KMS-11 (cell line): ENCODE data around the gene UBE2Q1.
A peak's percentile ranks its signal among the peaks of the same experiment; 100 is the strongest.
"Not testable (repeated sequence)": the region's sequence is repeated elsewhere in the genome, so short reads cannot be mapped to it uniquely, and the experiment has no call there.

Experiments
- H2AFZ ChIP-seq: fragments of 200-600 bp; sonication (generic); 2 replicates; pipeline ENCODE4 v1.6.1; 2016; ENCODE audit warnings: antibody characterized with exemption, mixed run types, low read depth
- H3K27ac ChIP-seq: fragments of 200-600 bp; sonication (generic); 2 replicates; pipeline ENCODE4 v1.6.1; 2016; ENCODE audit warnings: mild to moderate bottlenecking, mixed run types
- H3K27me3 ChIP-seq: fragments of 200-600 bp; sonication (generic); 2 replicates; pipeline ENCODE4 v1.6.1; 2017; ENCODE audit warnings: mild to moderate bottlenecking, low read depth, mixed run types, moderate library complexity; ENCODE audit not compliant: insufficient read depth
- H3K36me3 ChIP-seq: fragments of 200-600 bp; sonication (generic); 2 replicates; pipeline ENCODE4 v1.6.1; 2017; ENCODE audit warnings: mild to moderate bottlenecking, mixed run types; ENCODE audit not compliant: insufficient read depth
- H3K4me1 ChIP-seq: fragments of 200-600 bp; sonication (generic); 2 replicates; pipeline ENCODE4 v1.6.1; 2016; ENCODE audit warnings: mild to moderate bottlenecking, low read depth, mixed run types; ENCODE audit not compliant: poor library complexity, severe bottlenecking
- H3K4me2 ChIP-seq: fragments of 200-600 bp; sonication (generic); 2 replicates; pipeline ENCODE4 v1.7.0; 2016; ENCODE audit warnings: mild to moderate bottlenecking, mixed run types
- H3K4me3 ChIP-seq: fragments of 200-600 bp; sonication (generic); IDR thresholded peaks from 2 replicates; pipeline ENCODE4 v1.6.1; 2017; ENCODE audit warnings: low read depth, low read length, mixed read lengths; ENCODE audit not compliant: insufficient read depth
- H3K79me2 ChIP-seq: fragments of 200-600 bp; sonication (generic); 2 replicates; pipeline ENCODE4 v1.6.1; 2016; ENCODE audit warnings: low read depth, mixed run types; ENCODE audit not compliant: insufficient read depth
- H3K9ac ChIP-seq: fragments of 200-600 bp; sonication (generic); 2 replicates; pipeline ENCODE4 v1.6.1; 2016; ENCODE audit warnings: mild to moderate bottlenecking, mixed run types
- H4K20me1 ChIP-seq: fragments of 200-600 bp; sonication (generic); 2 replicates; pipeline ENCODE4 v1.6.1; 2016; ENCODE audit warnings: mild to moderate bottlenecking, mixed run types; ENCODE audit not compliant: insufficient read depth
- TF ChIP-seq, protein P1 (sequence below): fragments of 200-600 bp; sonication (generic); conservative IDR thresholded peaks from 2 replicates; pipeline ENCODE4 v1.6.1; 2017; ENCODE audit warnings: low read depth, mild to moderate bottlenecking, antibody characterized with exemption, low read length, moderate library complexity, mixed read lengths

UBE2Q1 gene

DNA sequence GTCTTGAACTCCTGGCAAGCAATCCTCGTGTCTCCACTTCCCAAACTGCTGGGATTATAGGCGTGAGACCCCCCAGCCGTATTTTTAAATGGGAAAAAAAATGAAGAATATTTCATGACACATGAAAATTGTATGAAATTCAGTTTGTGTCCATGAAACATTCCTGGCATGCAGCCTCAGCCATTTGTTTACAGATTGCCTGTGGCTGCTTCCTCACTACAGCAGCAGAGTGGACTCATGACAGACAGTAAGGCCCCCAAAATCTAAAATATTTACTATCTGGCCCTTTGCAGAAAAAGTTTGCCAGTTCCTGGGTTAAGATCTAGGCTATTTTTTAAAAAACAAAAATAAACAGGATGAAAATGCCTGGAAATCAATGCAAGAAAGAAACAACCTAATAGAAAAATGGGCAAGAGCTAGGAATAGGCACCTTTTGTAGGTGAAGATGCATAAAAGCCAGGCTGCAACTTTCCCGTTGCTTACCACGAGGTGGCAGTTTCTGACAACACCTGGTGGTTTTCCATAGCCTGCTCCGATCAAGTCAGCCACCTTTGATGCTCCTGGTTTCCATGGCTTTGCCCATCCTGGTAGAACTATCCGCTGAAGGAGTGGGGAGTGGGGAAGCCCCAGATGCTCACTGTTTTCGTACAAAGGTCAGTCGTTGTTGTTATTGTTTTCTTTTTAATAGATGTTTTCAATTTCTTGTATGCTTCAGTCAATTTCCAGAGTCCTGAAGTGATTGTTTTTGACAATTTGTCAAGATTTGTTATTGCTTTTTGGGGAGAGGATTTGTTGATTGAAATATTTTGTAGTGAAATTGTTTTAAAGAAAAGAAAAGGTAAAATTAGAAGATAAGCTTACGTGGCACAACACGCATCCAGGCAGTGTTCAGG, 24.3 kb downstream of the UBE2Q1 start:
- H4K20me1 ChIP-seq = no peaks in the 10 kb centered on the region
- H3K36me3 ChIP-seq = no peaks in the 10 kb centered on the region
- no peak overlapping the region for H3K4me2 ChIP-seq
- H3K27me3 ChIP-seq = no peaks in the 10 kb centered on the region
- no peak overlapping the region for H2AFZ ChIP-seq
- no peak overlapping the region for H3K27ac ChIP-seq
- no peak overlapping the region for H3K9ac ChIP-seq
- no peaks in the 10 kb centered on the region for H3K4me1 ChIP-seq
- TF ChIP-seq, protein P1, sequence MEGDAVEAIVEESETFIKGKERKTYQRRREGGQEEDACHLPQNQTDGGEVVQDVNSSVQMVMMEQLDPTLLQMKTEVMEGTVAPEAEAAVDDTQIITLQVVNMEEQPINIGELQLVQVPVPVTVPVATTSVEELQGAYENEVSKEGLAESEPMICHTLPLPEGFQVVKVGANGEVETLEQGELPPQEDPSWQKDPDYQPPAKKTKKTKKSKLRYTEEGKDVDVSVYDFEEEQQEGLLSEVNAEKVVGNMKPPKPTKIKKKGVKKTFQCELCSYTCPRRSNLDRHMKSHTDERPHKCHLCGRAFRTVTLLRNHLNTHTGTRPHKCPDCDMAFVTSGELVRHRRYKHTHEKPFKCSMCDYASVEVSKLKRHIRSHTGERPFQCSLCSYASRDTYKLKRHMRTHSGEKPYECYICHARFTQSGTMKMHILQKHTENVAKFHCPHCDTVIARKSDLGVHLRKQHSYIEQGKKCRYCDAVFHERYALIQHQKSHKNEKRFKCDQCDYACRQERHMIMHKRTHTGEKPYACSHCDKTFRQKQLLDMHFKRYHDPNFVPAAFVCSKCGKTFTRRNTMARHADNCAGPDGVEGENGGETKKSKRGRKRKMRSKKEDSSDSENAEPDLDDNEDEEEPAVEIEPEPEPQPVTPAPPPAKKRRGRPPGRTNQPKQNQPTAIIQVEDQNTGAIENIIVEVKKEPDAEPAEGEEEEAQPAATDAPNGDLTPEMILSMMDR = peak; percentile 92
- H3K79me2 ChIP-seq = no peaks in the 10 kb centered on the region
- H3K4me3 ChIP-seq = no peak overlapping the region

DNA sequence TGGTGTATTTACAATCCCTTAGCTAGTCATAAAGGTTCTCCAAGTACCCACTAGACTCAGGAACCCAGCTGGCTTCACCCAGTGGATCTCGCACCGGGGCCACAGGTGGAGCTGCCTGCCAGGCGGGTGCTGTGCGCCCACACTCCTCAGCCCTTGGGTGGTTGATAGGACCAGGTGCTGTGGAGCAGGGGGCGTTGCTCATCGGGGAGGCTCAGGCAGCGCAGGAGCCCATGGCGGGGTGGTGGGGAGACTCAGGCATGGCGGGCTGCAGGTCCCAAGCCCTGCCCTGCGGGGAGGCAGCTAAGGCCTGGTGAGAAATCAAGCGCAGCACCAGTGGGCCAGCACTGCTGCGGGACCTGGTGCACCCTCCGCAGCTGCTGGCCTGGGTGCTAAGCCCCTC, 26.5 kb downstream of the UBE2Q1 start:
- H3K4me1 ChIP-seq, H3K9ac ChIP-seq, H4K20me1 ChIP-seq, H3K36me3 ChIP-seq, H3K27ac ChIP-seq, H3K4me2 ChIP-seq, H2AFZ ChIP-seq, H3K4me3 ChIP-seq, H3K79me2 ChIP-seq, H3K27me3 ChIP-seq: not testable (repeated sequence)

DNA sequence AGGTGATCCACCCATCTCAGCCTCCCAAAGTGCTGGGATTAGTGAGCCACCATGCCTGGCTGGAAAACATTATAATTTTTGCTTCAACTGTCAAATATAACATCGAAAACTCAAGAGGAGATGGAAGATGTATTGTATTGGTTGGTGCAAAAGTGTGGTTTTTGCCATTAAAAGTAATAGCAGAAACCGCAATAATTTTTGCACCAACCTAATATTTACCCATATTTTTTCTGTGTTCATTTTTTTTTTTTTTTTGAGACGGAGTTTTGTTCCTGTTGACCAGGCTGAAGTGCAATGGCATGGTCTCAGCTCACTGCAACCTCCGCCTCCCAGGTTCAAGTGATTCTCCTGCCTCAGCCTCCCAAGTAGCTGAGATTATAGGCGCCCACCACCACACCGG, 29.2 kb downstream of the UBE2Q1 start:
- Histone ChIP-seq H2AFZ (no peak overlapping the region), H3K27me3 (no peaks in the 10 kb centered on the region), H4K20me1 (no peaks in the 10 kb centered on the region), H3K4me3 (no peak overlapping the region), H3K27ac (no peak overlapping the region), H3K4me2 (no peak overlapping the region), H3K9ac (no peak overlapping the region), H3K79me2 (no peaks in the 10 kb centered on the region), H3K4me1 (no peaks in the 10 kb centered on the region), H3K36me3 (no peaks in the 10 kb centered on the region)
- TF ChIP-seq, protein P1 = no peak

DNA sequence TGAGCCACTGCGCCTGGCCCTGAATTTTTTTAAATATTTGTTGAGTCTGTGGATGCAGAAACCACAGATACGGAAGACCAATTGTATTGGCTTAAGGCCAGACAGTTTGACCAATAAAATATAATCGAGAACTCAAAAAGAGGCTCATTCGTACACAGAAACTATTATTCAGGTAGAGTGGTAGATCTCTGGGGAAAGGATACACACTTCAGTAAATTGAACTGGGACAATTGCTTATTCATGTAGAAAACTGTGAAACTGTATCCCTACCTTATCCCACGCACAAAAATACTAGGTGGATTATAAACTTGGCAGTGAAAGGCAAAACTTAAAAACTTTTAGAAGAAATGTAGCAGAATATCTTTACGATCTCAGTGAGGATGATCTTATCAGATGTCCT, 31.3 kb downstream of the UBE2Q1 start:
- Histone ChIP-seq H3K4me3 (no peak overlapping the region), H4K20me1 (no peaks in the 10 kb centered on the region), H3K27me3 (no peaks in the 10 kb centered on the region), H3K9ac (no peak overlapping the region), H2AFZ (no peak overlapping the region), H3K4me2 (no peak overlapping the region), H3K27ac (no peak overlapping the region), H3K36me3 (no peaks in the 10 kb centered on the region), H3K4me1 (peaks cover under 1% of the 10 kb centered on the region), H3K79me2 (no peaks in the 10 kb centered on the region)
- TF ChIP-seq, protein P1 = no peak

DNA sequence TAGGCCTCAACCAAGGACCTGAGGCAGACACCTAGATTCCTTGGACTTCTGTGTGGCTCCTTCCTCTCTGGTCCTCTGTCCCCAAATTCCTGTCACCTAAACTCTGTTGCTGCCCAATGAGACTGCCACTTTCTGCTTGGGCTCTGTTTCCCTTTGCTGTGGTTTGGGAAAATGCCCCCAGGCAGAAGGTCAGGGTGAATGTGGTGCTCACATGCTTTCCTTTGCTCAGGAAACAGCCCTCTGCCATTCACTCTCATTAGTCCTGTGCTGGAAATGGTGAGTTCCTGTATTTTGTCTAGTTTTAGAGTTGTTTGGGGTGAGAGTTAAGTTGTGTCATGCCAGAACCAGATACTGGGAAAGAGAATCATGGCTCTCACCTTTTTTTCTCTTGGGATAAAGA, 33.6 kb downstream of the UBE2Q1 start:
- Histone ChIP-seq H3K9ac (no peak overlapping the region), H4K20me1 (no peaks in the 10 kb centered on the region), H3K27me3 (no peaks in the 10 kb centered on the region), H3K27ac (no peak overlapping the region), H3K4me2 (no peak overlapping the region), H3K4me3 (peak overlapping the region; percentile 19), H2AFZ (no peak overlapping the region), H3K36me3 (no peaks in the 10 kb centered on the region), H3K4me1 (peaks cover 24% of the 10 kb centered on the region), H3K79me2 (no peaks in the 10 kb centered on the region)
- TF ChIP-seq, protein P1 = no peak
